Spleen (tissue), 11 donors: Measurements from ENCODE around the gene CFAP54. TPM values are rescaled to one million over a fixed set of nuclear protein-coding genes. Genes with fewer than 3 reads are reported as not detected.

Source experiments
- DNase-seq: peaks from one replicate; pipeline ENCODE4 v3.0.0-alpha.2; 2020
- H3K27ac ChIP-seq, 8 donors: fragments of 200-600 bp; sonication (generic) in 7 of 8; 1 replicate in 4 of 8; 2 replicates in 4 of 8; pipeline versions ENCODE4 v1.5.0 to v1.8.0; 2016 to 2021; ENCODE audit warnings: inconsistent platforms in 4 of 8, mild to moderate bottlenecking in 4 of 8, moderate library complexity in 1 of 8
- H3K27me3 ChIP-seq, 7 donors: fragments of 200-600 bp; sonication (generic) in 6 of 7; replicated peaks in 1 of 7; 1 replicate in 4 of 7; 2 replicates in 3 of 7; pipeline versions ENCODE4 v1.5.0 to v1.8.0; 2016 to 2021; ENCODE audit warnings: inconsistent platforms in 3 of 7, mild to moderate bottlenecking in 1 of 7
- H3K36me3 ChIP-seq, 6 donors: fragments of 200-600 bp; sonication (generic) in 5 of 6; 1 replicate in 4 of 6; 2 replicates in 2 of 6; pipeline versions ENCODE4 v1.5.0 to v1.8.0; 2016 to 2021; ENCODE audit warnings: inconsistent platforms in 2 of 6
- H3K4me1 ChIP-seq, 6 donors: fragments of 200-600 bp; sonication (generic) in 5 of 6; 1 replicate in 3 of 6; 2 replicates in 3 of 6; pipeline versions ENCODE4 v1.5.0 to v1.8.0; 2016 to 2021; ENCODE audit warnings: inconsistent platforms in 3 of 6
- H3K4me3 ChIP-seq, 8 donors: fragments of 200-600 bp; sonication (generic) in 7 of 8; 1 replicate in 4 of 8; 2 replicates in 4 of 8; pipeline versions ENCODE4 v1.5.0 to v1.8.0; 2016 to 2021; ENCODE audit warnings: inconsistent platforms in 4 of 8, mild to moderate bottlenecking in 4 of 8, moderate library complexity in 2 of 8
- H3K9me3 ChIP-seq, 8 donors: fragments of 200-600 bp; sonication (generic) in 7 of 8; 1 replicate in 4 of 8; 2 replicates in 4 of 8; pipeline versions ENCODE4 v1.5.0 to v1.8.0; 2016 to 2021; ENCODE audit warnings: inconsistent platforms in 4 of 8
- POLR2A ChIP-seq, 3 donors: fragments of 450-650 bp; IDR thresholded peaks; one replicate each; pipeline ENCODE4 v1.5.1; 2017; ENCODE audit warnings: antibody characterized with exemption in 3 of 3, mild to moderate bottlenecking in 1 of 3
- POLR2AphosphoS5 ChIP-seq, 3 donors: sonication (generic); formaldehyde crosslinking; IDR thresholded peaks; one replicate each; pipeline ENCODE4 v1.5.1; 2017; ENCODE audit warnings: antibody characterized with exemption in 3 of 3
- WGBS, 5 donors: extraction: QIAGEN DNeasy Blood & Tissue Kit in 3 of 5; methylation state at CpG; one replicate each; pipeline versions ENCODE4 v1.1.5 to v1.1.7; 2013 to 2018; 5-methylcytosine and 5-hydroxymethylcytosine counted together
- intact Hi-C: fragments of 100-400 bp; cut with DNase I; formaldehyde crosslinking; loops from one replicate; pipeline ENCODE4 v1.15.0; 2023; ENCODE audit warnings: low total_unique reads
- polyA plus RNA-seq, 3 donors: library from polyadenylated mRNA; stranded (reverse); fragments of 200-250 nt; gene quantifications; one replicate each; pipeline ENCODE4 v1.2.1, GENCODE V29; 2013
- total RNA-seq, 7 donors: library from RNA; depleted of rRNA in 3 of 7; stranded (reverse); fragments of >200 nt in 3 of 7; fragmentation: NEBNext Ultra II Directional in 4 of 7; extraction: Animal tissue kit (Norgen Biotek cat#: 25700) in 4 of 7; gene quantifications; one replicate each; pipeline versions ENCODE4 v1.1.0 to v1.2.1, GENCODE V29; 2016 to 2021
- TF ChIP-seq, protein P1 (sequence below), 11 experiments: fragments of 200-600 bp in 7 of 11; fragments of 450-650 bp in 4 of 11; sonication (generic) in 4 of 11; IDR thresholded peaks in 8 of 11; conservative IDR thresholded peaks in 3 of 11; 1 replicate in 7 of 11; 2 replicates in 4 of 11; pipeline versions ENCODE4 v1.4.0 to v1.8.0; 2016 to 2021; ENCODE audit warnings: antibody characterized with exemption in 11 of 11, inconsistent platforms in 4 of 11, mild to moderate bottlenecking in 1 of 11
- donor health status: healthy with polysubstance abuse.
- donor health status: DM: no; HTN: no; CAD: no; lungs with moderate emphysema.
- donor health status: DM: no; HTN: no; CAD: no.
- donor health status: Bipolar disorder and iron deficiency.
- donor health status: healthy.
- donor health status: DM: no; HTN: no; CAD: no.
- donor health status: DM: yes; HTN: yes; CAD: no.

CFAP54 gene
- total and polyA plus RNA-seq, 10 donors = 0.09 to 3.6 (median 2.1) TPM

DNA sequence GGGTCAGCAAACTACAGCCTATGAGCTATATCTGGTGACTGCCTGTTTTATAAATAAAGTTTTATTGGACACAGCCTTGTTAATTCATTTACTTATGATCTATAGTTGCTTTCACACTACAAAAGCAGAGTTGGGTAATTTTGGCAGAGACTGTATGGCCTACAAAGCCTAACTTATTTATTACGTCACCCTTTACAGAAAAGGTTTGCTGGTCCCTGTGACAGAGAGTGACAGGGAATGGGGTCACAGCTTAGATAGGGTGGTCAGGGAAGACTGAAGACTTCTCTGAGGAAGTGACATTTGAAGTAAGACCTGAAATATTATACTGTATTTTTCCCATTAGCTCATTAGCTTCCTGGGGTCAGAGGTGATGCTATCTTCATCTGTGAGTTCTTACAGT lies 342.0 kb downstream of the CFAP54 start:
- H3K9me3 ChIP-seq = no peaks in the 10 kb centered on the region
- intact Hi-C loops = no loop called here
- TF ChIP-seq, protein P1, sequence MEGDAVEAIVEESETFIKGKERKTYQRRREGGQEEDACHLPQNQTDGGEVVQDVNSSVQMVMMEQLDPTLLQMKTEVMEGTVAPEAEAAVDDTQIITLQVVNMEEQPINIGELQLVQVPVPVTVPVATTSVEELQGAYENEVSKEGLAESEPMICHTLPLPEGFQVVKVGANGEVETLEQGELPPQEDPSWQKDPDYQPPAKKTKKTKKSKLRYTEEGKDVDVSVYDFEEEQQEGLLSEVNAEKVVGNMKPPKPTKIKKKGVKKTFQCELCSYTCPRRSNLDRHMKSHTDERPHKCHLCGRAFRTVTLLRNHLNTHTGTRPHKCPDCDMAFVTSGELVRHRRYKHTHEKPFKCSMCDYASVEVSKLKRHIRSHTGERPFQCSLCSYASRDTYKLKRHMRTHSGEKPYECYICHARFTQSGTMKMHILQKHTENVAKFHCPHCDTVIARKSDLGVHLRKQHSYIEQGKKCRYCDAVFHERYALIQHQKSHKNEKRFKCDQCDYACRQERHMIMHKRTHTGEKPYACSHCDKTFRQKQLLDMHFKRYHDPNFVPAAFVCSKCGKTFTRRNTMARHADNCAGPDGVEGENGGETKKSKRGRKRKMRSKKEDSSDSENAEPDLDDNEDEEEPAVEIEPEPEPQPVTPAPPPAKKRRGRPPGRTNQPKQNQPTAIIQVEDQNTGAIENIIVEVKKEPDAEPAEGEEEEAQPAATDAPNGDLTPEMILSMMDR (IDR thresholded peaks at IDR 0.05 in 8 of 11, conservative IDR thresholded peaks at IDR 0.05 in 3 of 11) = no peak
- TF ChIP-seq POLR2AphosphoS5 (IDR thresholded peaks at IDR 0.05) (no peak), POLR2A (IDR thresholded peaks at IDR 0.05) (no peak)
- no peaks in the 10 kb centered on the region for H3K4me1 ChIP-seq
- H3K4me3 ChIP-seq = no peak overlapping the region
- 90 to 100% (median 90%) methylated on average over 1 of the region's 1 CpG for WGBS, 5 donors
- H3K27me3 ChIP-seq = no peaks in the 10 kb centered on the region
- H3K36me3 ChIP-seq = no peaks in the 10 kb centered on the region
- no peak for DNase-seq
- H3K27ac ChIP-seq = no peak overlapping the region

DNA sequence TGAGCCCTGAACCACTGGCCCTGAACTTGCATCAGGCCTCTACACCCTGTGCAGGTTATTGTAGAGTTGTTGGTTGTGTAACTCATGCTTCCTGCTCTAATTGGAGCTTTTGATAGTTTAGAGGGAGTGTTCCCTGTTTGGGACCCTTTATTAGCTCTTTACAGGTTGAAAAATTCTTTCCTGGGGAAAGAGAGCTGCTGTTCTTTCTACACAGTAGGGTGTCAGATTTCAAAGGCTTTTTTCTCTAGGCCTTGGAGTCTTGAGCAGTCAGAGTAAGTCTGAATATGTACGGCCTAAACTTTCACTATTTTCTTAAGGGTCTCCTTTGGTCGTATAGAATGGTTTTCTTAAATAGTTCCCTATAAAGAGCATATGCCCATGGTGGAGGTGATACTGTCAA lies 356.9 kb downstream of the CFAP54 start:
- no peaks in the 10 kb centered on the region for H3K4me1 ChIP-seq
- no peaks in the 10 kb centered on the region for H3K27me3 ChIP-seq
- no peak overlapping the region for H3K4me3 ChIP-seq
- 65 to 79% (median 75%) methylated on average over 2 of the region's 2 CpGs for WGBS, 5 donors
- H3K27ac ChIP-seq = peak overlapping the region in 1 of 8 donors; percentile 11
- intact Hi-C loops = no loop called here
- TF ChIP-seq, protein P1 (IDR thresholded peaks at IDR 0.05 in 8 of 11, conservative IDR thresholded peaks at IDR 0.05 in 3 of 11) = no peak
- TF ChIP-seq POLR2A (IDR thresholded peaks at IDR 0.05) = no peak
- TF ChIP-seq POLR2AphosphoS5 (IDR thresholded peaks at IDR 0.05) = no peak
- no peaks in the 10 kb centered on the region for H3K9me3 ChIP-seq
- no peak for DNase-seq
- H3K36me3 ChIP-seq = no peaks in the 10 kb centered on the region

DNA sequence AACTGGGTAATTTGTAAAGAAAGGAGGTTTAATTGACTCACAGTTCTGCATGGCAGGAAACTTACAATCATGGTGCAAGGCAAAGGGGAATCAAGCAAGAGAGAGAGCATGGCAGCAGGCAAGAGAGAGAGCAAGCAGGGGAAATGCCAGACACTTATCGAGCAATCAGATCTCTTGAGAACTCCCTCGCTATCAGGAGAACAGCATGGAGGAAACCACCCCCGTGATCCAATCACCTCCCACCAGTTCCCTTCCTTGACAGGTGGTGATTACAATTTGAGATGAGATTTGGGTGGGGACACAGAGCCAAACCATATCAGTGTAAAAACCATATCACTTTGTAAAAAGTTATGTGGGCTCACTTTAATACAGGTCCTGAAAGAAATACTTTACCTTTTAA lies 361.3 kb downstream of the CFAP54 start:
- WGBS, 5 donors = 57 to 78% (median 67%) methylated on average over 3 of the region's 3 CpGs
- no peak for DNase-seq
- TF ChIP-seq, protein P1 (IDR thresholded peaks at IDR 0.05 in 8 of 11, conservative IDR thresholded peaks at IDR 0.05 in 3 of 11) = no peak
- TF ChIP-seq POLR2A (IDR thresholded peaks at IDR 0.05) = no peak
- TF ChIP-seq POLR2AphosphoS5 (IDR thresholded peaks at IDR 0.05) = no peak

DNA sequence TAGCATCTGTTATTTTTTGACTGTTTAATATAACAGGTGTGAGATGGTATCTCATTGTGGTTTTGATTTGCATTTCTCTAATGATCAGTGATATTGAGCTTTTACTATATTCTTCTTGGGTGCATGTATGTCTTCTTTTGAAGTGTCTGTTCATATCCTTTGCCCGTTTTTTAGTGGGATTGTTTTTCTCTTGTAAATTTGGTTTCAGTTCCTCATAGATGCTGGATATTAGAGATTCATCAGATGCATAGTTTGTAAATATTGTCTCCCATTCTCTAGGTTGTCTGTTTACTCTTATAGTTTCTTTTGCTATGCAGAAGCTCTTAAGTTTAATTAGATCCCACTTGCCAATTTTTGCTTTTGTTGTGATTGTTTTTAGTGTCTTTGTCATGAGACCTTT lies 368.8 kb downstream of the CFAP54 start:
- intact Hi-C loops = no loop called here
- no peaks in the 10 kb centered on the region for H3K36me3 ChIP-seq
- H3K4me1 ChIP-seq = no peaks in the 10 kb centered on the region
- no peak overlapping the region for H3K27ac ChIP-seq
- 50 to 74% (median 57%) methylated on average over 1 of the region's 1 CpG for WGBS, 5 donors
- no peaks in the 10 kb centered on the region for H3K27me3 ChIP-seq
- no peak overlapping the region for H3K4me3 ChIP-seq
- H3K9me3 ChIP-seq = peaks cover 0 to 9% (median 0%) of the 10 kb centered on the region in 8 donors
- TF ChIP-seq, protein P1 (IDR thresholded peaks at IDR 0.05 in 8 of 11, conservative IDR thresholded peaks at IDR 0.05 in 3 of 11) = no peak
- no peak for TF ChIP-seq POLR2A (IDR thresholded peaks at IDR 0.05)
- TF ChIP-seq POLR2AphosphoS5 (IDR thresholded peaks at IDR 0.05) = no peak
- DNase-seq = no peak

More for the DNA sequence above, 361.3 kb downstream of the CFAP54 start:
- intact Hi-C loops = no loop called here
- no peak overlapping the region for H3K4me3 ChIP-seq
- H3K27ac ChIP-seq = no peak overlapping the region
- H3K36me3 ChIP-seq = no peaks in the 10 kb centered on the region
- no peaks in the 10 kb centered on the region for H3K4me1 ChIP-seq
- no peaks in the 10 kb centered on the region for H3K27me3 ChIP-seq
- no peaks in the 10 kb centered on the region for H3K9me3 ChIP-seq
